ENCODE measurements around the gene CLDND1. TPM values are rescaled to one million over a fixed set of nuclear protein-coding genes. Genes with fewer than 3 reads are reported as not detected.

Gene CLDND1
- total and polyA plus RNA-seq, 10 of the 15 experiments (the other 5 are each of a cell fraction or from before 2014, with no cell fraction given): 97.8 to 225 (median 152) TPM

GRCh38 chr3:98536456-98537017 is 13.8 kb upstream of the CLDND1 start (continued):
- TF ChIP-seq EED (IDR thresholded peaks at IDR 0.05; ENCODE audit: low read depth): peak; percentile 66
- peak; percentile 76; the same call in 1 of the 2 replicates for TF ChIP-seq ZNF687 (IDR thresholded peaks at IDR 0.05)
- TF ChIP-seq MXI1 (IDR thresholded peaks at IDR 0.05; ENCODE audit: low read depth, low read length): 0 out of 2 replicates have a peak, but pooled peaks have one; percentile 80
- peak; percentile 88 for TF ChIP-seq TCF3 (IDR thresholded peaks at IDR 0.05; ENCODE audit: borderline replicate concordance, insufficient read depth, low read depth, low read length)
- peak; percentile 78; the same call in 1 of the 2 replicates for TF ChIP-seq ZNF384 (IDR thresholded peaks at IDR 0.05; ENCODE audit: borderline replicate concordance, low read depth, low read length)
- TF ChIP-seq BCL11A (IDR thresholded peaks at IDR 0.05; ENCODE audit: low read depth, low read length): peak; percentile 95
- TF ChIP-seq HSF1 (IDR thresholded peaks at IDR 0.05; ENCODE audit: low read depth, low read length): no peak
- peak; percentile 96 for TF ChIP-seq POU2F2 (IDR thresholded peaks at IDR 0.05; ENCODE audit: borderline replicate concordance, low read depth, low read length)
- TF ChIP-seq ETV6 (conservative IDR thresholded peaks at IDR 0.05 in 1 of 2, IDR thresholded peaks at IDR 0.05 in 1 of 2; ENCODE audit: borderline replicate concordance in 1 of 2, low read depth in 1 of 2): peak in 1 of 2 experiments; percentile 80; a peak in 2 of 4 replicates
- peak; percentile 82 to 84; a peak in 3 of 4 replicates for TF ChIP-seq IKZF2 (IDR thresholded peaks at IDR 0.05)
- no peak for TF ChIP-seq RFX5 (IDR thresholded peaks at IDR 0.05; ENCODE audit: low read depth, low read length)
- TF ChIP-seq ZNF24 (IDR thresholded peaks at IDR 0.05): peak; percentile 84
- TF ChIP-seq ZBTB40 (IDR thresholded peaks at IDR 0.05; ENCODE audit: borderline replicate concordance): 0 out of 2 replicates have a peak, but pooled peaks have one; percentile 13
- TF ChIP-seq SIN3A (IDR thresholded peaks at IDR 0.05; ENCODE audit: low read depth, low read length): no peak
- TF ChIP-seq TARDBP (IDR thresholded peaks at IDR 0.05; ENCODE audit: borderline replicate concordance): peak; percentile 68; the same call in 1 of the 2 replicates
- TF ChIP-seq BHLHE40 (IDR thresholded peaks at IDR 0.05; ENCODE audit: borderline replicate concordance in 1 of 2, low read depth in 2 of 2, low read length in 1 of 2): peak; percentile 73 to 83
